GM18502 (cell line): ENCODE results near the gene MKRN2.

Source experiments
- ATAC-seq: cut with Tn5 transposase; IDR thresholded peaks from one replicate; pipeline ENCODE4 v1.9.1; 2021; ENCODE audit warnings: mild to moderate bottlenecking; ENCODE audit not compliant: unreplicated experiment, poor library complexity

Gene MKRN2

GRCh38 chr3:12549971-12550760 lies 6.7 kb upstream of the MKRN2 start:
- ATAC-seq = no peak

GRCh38 chr3:12553921-12554391 lies 2.9 kb upstream of the MKRN2 start:
- no peak for ATAC-seq

GRCh38 chr3:12556314-12556689 lies 585 bp upstream of the MKRN2 start:
- ATAC-seq = no peak

GRCh38 chr3:12557473-12558100 lies 700 bp downstream of the MKRN2 start:
- ATAC-seq = no peak

- no peak for ATAC-seq
These were observed 1.8 kb downstream of the MKRN2 start for GRCh38 chr3:12558706-12559105.

- no peak for ATAC-seq
These were observed 2.6 kb downstream of the MKRN2 start for GRCh38 chr3:12559520-12559919.

GRCh38 chr3:12560505-12561190 lies 3.8 kb downstream of the MKRN2 start:
- peak; percentile 40 for ATAC-seq

- no peak for ATAC-seq
These were observed 4.5 kb downstream of the MKRN2 start for GRCh38 chr3:12561397-12561796.

GRCh38 chr3:12562451-12562850 lies 5.6 kb downstream of the MKRN2 start:
- no peak for ATAC-seq

- no peak for ATAC-seq
These were observed 10.1 kb downstream of the MKRN2 start for GRCh38 chr3:12566976-12567375.

- no peak for ATAC-seq
These were observed 11.9 kb downstream of the MKRN2 start for GRCh38 chr3:12568747-12569146.

- ATAC-seq = no peak
These were observed 12.9 kb downstream of the MKRN2 start for GRCh38 chr3:12569836-12570235.

GRCh38 chr3:12571986-12572385 lies 15.1 kb downstream of the MKRN2 start:
- ATAC-seq = no peak

- no peak for ATAC-seq
These were observed 17.2 kb downstream of the MKRN2 start for GRCh38 chr3:12574131-12574530.

- ATAC-seq = no peak
These were observed 17.8 kb downstream of the MKRN2 start for GRCh38 chr3:12574661-12575060.

- ATAC-seq = no peak
These were observed 20.5 kb downstream of the MKRN2 start for GRCh38 chr3:12577379-12577778.

GRCh38 chr3:12578742-12579141 lies 21.9 kb downstream of the MKRN2 start:
- no peak for ATAC-seq

- ATAC-seq = no peak
These were observed 22.6 kb downstream of the MKRN2 start for GRCh38 chr3:12579456-12579855.

GRCh38 chr3:12579905-12580304 lies 23.0 kb downstream of the MKRN2 start:
- no peak for ATAC-seq

GRCh38 chr3:12582730-12583129 lies 25.8 kb downstream of the MKRN2 start:
- no peak for ATAC-seq

- no peak for ATAC-seq
These were observed 26.4 kb downstream of the MKRN2 start for GRCh38 chr3:12583280-12583679.
